Activated B cell treated with CpG ODN at 0.5 μM for 24 hours (primary cell): ENCODE results near the gene CCNI. TPM values are rescaled to one million over a fixed set of nuclear protein-coding genes. Genes with fewer than 3 reads are reported as not detected.

Experiments
- ATAC-seq: fragments of 200-7000 bp; cut with Tn5 transposase; one replicate; pipeline ENCODE4 v1.10.0; 2021; ENCODE audit warnings: low read depth, mild to moderate bottlenecking, moderate library complexity
- CTCF ChIA-PET: fragments of 350-600 bp; sonication (Branson Sonifier 250); formaldehyde crosslinking; loops from one replicate; lab custom pipeline; 2021; ENCODE audit warnings: antibody characterized with exemption; lab: Charles Lee
- POLR2A ChIA-PET: fragments of 350-600 bp; sonication (Branson Sonifier 250); formaldehyde crosslinking; loops from one replicate; lab custom pipeline; 2021; ENCODE audit warnings: antibody characterized with exemption; lab: Charles Lee
- DNase-seq: peaks from one replicate; pipeline ENCODE4 v3.0.0; 2022
- H3K27ac Mint-ChIP-seq: one replicate; pipeline ENCODE4 v1.8.0; 2020; ENCODE audit warnings: mixed read lengths
- H3K27me3 Mint-ChIP-seq: one replicate; pipeline ENCODE4 v1.8.0; 2021; ENCODE audit warnings: mixed read lengths
- H3K36me3 Mint-ChIP-seq: one replicate; pipeline ENCODE4 v1.8.0; 2021; ENCODE audit warnings: low read depth, mixed read lengths
- H3K4me1 Mint-ChIP-seq: one replicate; pipeline ENCODE4 v1.8.0; 2021; ENCODE audit warnings: mixed read lengths
- H3K4me3 Mint-ChIP-seq: one replicate; pipeline ENCODE4 v1.8.0; 2020; ENCODE audit warnings: mild to moderate bottlenecking, mixed read lengths
- H3K9me3 Mint-ChIP-seq: one replicate; pipeline ENCODE4 v1.8.0; 2020; ENCODE audit warnings: mixed read lengths
- intact Hi-C: fragments of 100-400 bp; cut with micrococcal nuclease; formaldehyde crosslinking; loops from one replicate; pipeline ENCODE4 v1.15.1; 2024
- total RNA-seq: library from RNA; stranded (reverse); gene quantifications from 2 replicates; pipeline ENCODE4 v1.2.3, GENCODE V29; 2022
- TF ChIP-seq, protein P1 (sequence below): fragments of 200-600 bp; IDR thresholded peaks from one replicate; pipeline ENCODE4 v1.8.0; 2022; ENCODE audit warnings: antibody characterized with exemption, mild to moderate bottlenecking

CCNI gene
- total RNA-seq, 1 donor from 2014 or later, result 246 TPM

DNA sequence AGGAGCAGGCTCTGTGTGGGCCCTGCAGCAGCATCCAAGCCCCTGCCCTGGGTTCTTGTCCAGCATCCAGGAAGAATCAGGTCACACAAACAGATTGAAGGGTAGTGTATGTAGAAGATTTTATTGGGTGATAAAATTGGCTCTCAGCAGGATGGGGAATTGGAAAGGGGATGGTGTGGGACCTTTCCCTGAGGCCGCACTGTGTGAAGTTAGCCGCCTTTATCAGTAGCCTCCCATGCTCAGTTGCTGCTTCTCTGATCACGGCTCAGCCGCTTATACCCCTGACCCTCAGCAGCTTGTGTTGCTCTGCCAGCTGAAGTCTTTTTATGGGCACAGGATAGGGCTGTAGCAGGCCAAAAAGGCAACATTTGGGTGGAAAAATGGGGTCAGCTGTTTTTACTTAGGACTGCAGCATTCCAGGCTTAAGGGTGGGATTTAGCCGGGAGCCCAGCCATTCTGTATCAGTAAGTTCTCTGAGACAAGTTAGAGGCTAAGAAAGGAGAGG is 46.0 kb upstream of the CCNI start:
- CTCF ChIA-PET, result interaction anchor here (0.8 to 4.0 kb wide), 12 partner anchors 8 to 82 kb away, joined by 3 to 133 read pairs (median 8); partner anchors contain the start of gene CCNG2
- ATAC-seq, result no peak
- H3K36me3 Mint-ChIP-seq, result no peaks in the 10 kb centered on the region
- no peak overlapping the region for H3K4me3 Mint-ChIP-seq
- no peak overlapping the region for H3K27ac Mint-ChIP-seq
- H3K4me1 Mint-ChIP-seq, result peaks cover 65% of the 10 kb centered on the region
- POLR2A ChIA-PET, result interaction anchor here (1.2 to 9.6 kb wide), 5 partner anchors 33 to 82 kb away, joined by 3 to 132 read pairs (median 8); partner anchors contain the start of genes CCNG2 and CCNI
- no peaks in the 10 kb centered on the region for H3K27me3 Mint-ChIP-seq
- intact Hi-C loops, result loop anchor here (1.0 to 2.0 kb wide), 3 partner anchors 27 to 82 kb away; no protein-coding TSS in a partner anchor
- no peaks in the 10 kb centered on the region for H3K9me3 Mint-ChIP-seq
- DNase-seq, result no peak
- TF ChIP-seq, protein P1, sequence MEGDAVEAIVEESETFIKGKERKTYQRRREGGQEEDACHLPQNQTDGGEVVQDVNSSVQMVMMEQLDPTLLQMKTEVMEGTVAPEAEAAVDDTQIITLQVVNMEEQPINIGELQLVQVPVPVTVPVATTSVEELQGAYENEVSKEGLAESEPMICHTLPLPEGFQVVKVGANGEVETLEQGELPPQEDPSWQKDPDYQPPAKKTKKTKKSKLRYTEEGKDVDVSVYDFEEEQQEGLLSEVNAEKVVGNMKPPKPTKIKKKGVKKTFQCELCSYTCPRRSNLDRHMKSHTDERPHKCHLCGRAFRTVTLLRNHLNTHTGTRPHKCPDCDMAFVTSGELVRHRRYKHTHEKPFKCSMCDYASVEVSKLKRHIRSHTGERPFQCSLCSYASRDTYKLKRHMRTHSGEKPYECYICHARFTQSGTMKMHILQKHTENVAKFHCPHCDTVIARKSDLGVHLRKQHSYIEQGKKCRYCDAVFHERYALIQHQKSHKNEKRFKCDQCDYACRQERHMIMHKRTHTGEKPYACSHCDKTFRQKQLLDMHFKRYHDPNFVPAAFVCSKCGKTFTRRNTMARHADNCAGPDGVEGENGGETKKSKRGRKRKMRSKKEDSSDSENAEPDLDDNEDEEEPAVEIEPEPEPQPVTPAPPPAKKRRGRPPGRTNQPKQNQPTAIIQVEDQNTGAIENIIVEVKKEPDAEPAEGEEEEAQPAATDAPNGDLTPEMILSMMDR, result no peak

DNA sequence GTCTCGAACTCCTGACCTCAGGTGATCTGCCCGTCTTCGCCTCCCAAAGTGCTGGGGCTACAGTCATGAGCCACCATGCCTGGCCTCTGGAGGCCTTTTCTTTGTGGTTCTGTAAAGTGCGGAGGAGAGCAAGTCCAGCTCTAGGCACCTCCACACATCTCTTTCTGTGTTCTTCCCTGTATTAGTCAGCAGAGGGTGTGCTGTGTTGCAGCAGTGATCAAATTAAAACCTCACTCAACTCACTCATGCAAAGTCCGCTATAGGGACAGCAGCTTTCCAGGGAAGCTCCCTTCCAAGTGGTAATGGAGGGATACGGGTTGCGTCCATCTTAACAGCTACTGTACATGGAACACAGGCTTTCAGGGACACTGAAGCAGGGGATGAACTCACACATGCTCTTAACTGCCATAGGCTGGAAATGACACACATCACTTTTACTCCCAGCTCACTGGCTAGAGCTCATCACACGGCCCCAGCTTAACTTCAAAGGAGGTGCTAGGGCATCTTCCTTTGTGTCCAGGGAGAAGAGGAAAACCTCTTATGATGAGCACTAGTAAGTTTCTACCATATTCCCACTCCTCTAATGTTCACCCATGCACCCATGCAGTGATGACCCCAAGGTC is 45.2 kb upstream of the CCNI start:
- H3K4me3 Mint-ChIP-seq, result peak overlapping the region; percentile 5
- peaks cover 58% of the 10 kb centered on the region for H3K4me1 Mint-ChIP-seq
- TF ChIP-seq, protein P1, result no peak
- intact Hi-C loops, result loop anchor here (1.0 to 2.0 kb wide), 3 partner anchors 26 to 82 kb away; no protein-coding TSS in a partner anchor
- no peaks in the 10 kb centered on the region for H3K9me3 Mint-ChIP-seq
- ChIA-PET CTCF (interaction anchor here (0.6 to 4.0 kb wide), 19 partner anchors 9 to 87 kb away, joined by 3 to 133 read pairs (median 6); partner anchors contain the start of gene CCNG2), POLR2A (interaction anchor here (1.0 to 9.6 kb wide), 6 partner anchors 17 to 83 kb away, joined by 3 to 132 read pairs (median 7); partner anchors contain the start of genes CCNG2 and CCNI)
- H3K36me3 Mint-ChIP-seq, result no peaks in the 10 kb centered on the region
- ATAC-seq, result peak; percentile 80
- H3K27me3 Mint-ChIP-seq, result no peaks in the 10 kb centered on the region
- no peak for DNase-seq
- H3K27ac Mint-ChIP-seq, result no peak overlapping the region

DNA sequence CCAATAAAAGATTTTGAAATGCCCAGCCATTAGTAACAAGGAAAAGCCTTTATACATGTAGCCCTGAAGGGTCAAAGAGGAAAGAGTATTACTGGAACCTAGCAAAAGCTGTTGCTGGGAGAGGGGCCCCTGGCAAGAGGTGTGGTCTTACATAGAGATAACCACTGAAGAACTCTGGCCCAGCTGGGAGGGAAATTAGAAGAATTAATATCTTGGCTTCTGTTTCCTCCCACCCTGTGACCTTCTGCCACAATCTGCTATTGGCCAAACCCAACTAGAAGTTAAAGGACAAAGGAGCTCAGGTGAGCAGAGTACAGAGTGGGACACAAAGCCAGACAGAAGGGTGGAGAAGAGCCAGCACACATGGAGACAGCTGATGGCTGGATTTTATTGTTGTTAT is 41.9 kb upstream of the CCNI start:
- no peaks in the 10 kb centered on the region for H3K36me3 Mint-ChIP-seq
- no peak for DNase-seq
- no peaks in the 10 kb centered on the region for H3K9me3 Mint-ChIP-seq
- no peak overlapping the region for H3K4me3 Mint-ChIP-seq
- POLR2A ChIA-PET, result no interaction called here
- intact Hi-C loops, result no loop called here
- CTCF ChIA-PET, result interaction anchor here (0.8 kb wide), 1 partner anchor 10 kb away, joined by 3 read pairs; no protein-coding TSS in a partner anchor
- no peak for ATAC-seq
- TF ChIP-seq, protein P1, result no peak
- H3K4me1 Mint-ChIP-seq, result peaks cover 25% of the 10 kb centered on the region
- H3K27me3 Mint-ChIP-seq, result no peaks in the 10 kb centered on the region
- H3K27ac Mint-ChIP-seq, result no peak overlapping the region

- Mint-ChIP-seq H3K27me3 (no peaks in the 10 kb centered on the region), H3K9me3 (no peaks in the 10 kb centered on the region), H3K36me3 (no peaks in the 10 kb centered on the region), H3K27ac (no peak overlapping the region), H3K4me1 (no peaks in the 10 kb centered on the region), H3K4me3 (no peak overlapping the region)
- DNase-seq, result no peak
- TF ChIP-seq, protein P1, result no peak
- intact Hi-C loops, result no loop called here
- ATAC-seq, result no peak
- ChIA-PET CTCF (no interaction called here), POLR2A (no interaction called here)
Observed at GRCh38 chr4:77113069-77113468, 37.3 kb upstream of the CCNI start.

- no peak for ATAC-seq
- no peaks in the 10 kb centered on the region for H3K9me3 Mint-ChIP-seq
- ChIA-PET POLR2A (no interaction called here), CTCF (interaction anchor here (0.7 to 1.9 kb wide), 3 partner anchors 15 to 93 kb away, joined by 3 to 5 read pairs (median 4); no protein-coding TSS in a partner anchor)
- H3K4me3 Mint-ChIP-seq, result no peak overlapping the region
- TF ChIP-seq, protein P1, result no peak
- peaks cover 5% of the 10 kb centered on the region for H3K4me1 Mint-ChIP-seq
- no peaks in the 10 kb centered on the region for H3K27me3 Mint-ChIP-seq
- H3K27ac Mint-ChIP-seq, result no peak overlapping the region
- no peaks in the 10 kb centered on the region for H3K36me3 Mint-ChIP-seq
- DNase-seq, result no peak
- intact Hi-C loops, result no loop called here
Observed at GRCh38 chr4:77110730-77111129, 34.9 kb upstream of the CCNI start.
